IPS DF 4.7 (cell line): ENCODE data around the gene CGN.

Source experiments
- DNase-seq: peaks from one replicate; pipeline ENCODE4 v3.0.0-alpha.2; 2013; ENCODE audit warnings: low spot score; ENCODE audit errors: extremely low read depth

Gene CGN, protein sequence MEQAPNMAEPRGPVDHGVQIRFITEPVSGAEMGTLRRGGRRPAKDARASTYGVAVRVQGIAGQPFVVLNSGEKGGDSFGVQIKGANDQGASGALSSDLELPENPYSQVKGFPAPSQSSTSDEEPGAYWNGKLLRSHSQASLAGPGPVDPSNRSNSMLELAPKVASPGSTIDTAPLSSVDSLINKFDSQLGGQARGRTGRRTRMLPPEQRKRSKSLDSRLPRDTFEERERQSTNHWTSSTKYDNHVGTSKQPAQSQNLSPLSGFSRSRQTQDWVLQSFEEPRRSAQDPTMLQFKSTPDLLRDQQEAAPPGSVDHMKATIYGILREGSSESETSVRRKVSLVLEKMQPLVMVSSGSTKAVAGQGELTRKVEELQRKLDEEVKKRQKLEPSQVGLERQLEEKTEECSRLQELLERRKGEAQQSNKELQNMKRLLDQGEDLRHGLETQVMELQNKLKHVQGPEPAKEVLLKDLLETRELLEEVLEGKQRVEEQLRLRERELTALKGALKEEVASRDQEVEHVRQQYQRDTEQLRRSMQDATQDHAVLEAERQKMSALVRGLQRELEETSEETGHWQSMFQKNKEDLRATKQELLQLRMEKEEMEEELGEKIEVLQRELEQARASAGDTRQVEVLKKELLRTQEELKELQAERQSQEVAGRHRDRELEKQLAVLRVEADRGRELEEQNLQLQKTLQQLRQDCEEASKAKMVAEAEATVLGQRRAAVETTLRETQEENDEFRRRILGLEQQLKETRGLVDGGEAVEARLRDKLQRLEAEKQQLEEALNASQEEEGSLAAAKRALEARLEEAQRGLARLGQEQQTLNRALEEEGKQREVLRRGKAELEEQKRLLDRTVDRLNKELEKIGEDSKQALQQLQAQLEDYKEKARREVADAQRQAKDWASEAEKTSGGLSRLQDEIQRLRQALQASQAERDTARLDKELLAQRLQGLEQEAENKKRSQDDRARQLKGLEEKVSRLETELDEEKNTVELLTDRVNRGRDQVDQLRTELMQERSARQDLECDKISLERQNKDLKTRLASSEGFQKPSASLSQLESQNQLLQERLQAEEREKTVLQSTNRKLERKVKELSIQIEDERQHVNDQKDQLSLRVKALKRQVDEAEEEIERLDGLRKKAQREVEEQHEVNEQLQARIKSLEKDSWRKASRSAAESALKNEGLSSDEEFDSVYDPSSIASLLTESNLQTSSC

GRCh38 chr1:151510957-151511635, at the start of gene CGN:
CGN (plus strand) TSS chr1:151511387; CDS start chr1:151518520, 7,133 bp downstream.
- DNase-seq: no peak

GRCh38 chr1:151461694-151462093, 49.5 kb upstream of the CGN start:
- no peak for DNase-seq

DNA sequence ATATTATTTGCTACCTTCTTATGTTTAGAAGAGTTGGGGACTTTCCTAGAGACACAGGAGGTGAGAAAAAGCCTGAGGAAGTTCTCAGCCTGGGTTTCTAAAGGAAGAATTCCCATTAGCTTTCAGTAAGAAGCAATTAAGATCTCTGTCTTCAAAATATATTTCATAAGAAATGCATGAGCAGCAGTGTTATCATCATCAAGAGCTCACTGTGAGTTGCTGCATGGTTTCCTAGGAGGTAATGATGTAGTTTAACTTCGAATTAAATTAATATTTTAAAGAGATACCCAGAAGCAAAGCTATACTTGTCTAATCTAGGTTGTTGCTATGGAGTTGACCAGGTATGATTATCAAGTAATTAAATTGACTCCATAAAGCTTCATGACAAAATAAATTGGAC, 46.2 kb upstream of the CGN start:
- DNase-seq: no peak

GRCh38 chr1:151472856-151473731, 38.1 kb upstream of the CGN start:
- DNase-seq: no peak

DNA sequence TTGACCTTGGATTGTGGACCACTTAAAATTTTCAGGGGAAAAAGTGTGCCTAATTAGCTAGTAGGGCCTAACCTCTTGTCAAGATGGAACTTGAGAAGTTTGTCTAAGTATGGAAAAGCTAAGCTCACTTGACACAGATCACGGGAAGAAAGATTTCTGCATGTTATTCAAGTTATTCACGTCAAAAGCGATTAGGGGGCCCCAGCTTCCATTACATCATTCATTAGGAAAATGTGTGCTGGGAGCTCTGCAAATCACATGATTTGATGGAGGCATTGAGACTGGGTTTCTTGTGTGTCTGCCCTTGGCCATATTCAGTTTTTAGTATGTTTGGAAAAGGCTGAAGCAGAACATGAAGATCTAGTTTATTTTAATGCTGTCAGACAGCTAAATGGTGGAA, 36.4 kb upstream of the CGN start:
- no peak for DNase-seq

DNA sequence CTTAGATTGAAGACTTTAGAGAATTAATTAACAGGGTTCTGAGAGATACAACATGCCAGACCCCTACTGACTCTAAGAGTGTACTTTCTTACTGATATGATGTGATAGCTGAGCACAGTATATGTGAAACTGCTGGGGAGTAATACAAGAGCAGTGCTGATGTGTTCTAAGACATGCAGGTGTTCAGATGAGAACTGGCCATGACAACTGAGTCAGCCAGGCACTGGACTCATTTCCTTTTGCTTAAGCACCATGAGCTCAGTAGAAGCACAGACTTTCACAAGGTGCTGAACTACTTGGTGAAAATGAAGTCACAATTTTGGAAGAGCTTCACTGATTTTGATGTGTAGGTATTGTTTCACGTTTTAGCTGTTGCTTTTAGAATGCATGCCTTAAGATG, 36.0 kb upstream of the CGN start:
- no peak for DNase-seq

DNA sequence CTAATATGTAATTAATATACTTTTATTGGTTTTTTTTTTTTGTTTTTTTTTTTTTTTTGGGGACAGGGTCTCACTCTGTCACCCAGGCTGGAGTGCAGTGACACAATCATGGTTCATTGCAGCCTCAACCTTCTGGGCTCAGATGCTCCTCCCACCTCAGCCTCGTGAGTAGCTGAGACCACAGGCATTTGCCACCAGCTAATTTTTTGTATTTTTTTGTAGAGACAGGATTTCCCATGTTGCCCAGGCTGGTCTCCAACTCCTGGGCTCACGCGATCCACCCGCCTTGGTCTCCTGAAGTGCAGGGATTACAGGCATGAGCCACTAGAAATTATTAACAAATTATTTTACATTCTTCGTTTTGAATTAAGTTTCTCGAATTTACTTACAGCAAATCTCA, 35.1 kb upstream of the CGN start:
- no peak for DNase-seq

- DNase-seq: no peak
Observed at GRCh38 chr1:151477066-151477465, 34.1 kb upstream of the CGN start.

DNA sequence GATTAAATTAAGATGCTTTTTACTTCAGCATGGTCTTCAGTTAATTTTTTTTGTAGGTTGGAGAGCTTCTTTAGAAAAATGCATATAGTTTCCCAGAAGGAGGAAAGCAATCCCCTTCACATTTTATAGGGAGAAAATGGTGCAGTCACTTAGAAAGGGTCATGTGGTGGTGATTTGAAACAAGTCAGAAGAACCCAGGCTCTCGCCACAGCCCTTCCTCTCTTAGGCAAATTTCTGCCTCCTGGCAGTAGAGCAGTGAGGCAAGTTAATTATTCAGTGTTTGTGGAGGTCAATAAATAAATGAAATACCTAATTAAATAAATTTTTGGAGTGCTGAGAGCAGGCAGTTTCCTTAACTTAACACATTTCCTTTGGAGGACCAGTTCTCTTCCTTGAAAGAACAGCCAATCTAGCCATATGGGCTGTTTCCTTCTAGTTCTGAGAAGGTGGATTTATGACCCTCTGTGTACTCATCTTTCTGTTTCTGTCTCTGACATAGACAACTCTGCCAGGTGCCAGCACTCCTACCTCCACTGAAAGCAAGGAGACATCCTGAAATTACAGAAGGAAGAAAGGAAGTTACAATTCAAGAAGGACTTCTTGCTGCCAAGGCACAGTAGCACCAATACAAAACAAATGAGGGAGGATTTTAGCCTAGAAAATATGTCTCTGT, 32.9 kb upstream of the CGN start:
- DNase-seq: no peak

- no peak for DNase-seq
Observed at GRCh38 chr1:151478923-151479322, 32.3 kb upstream of the CGN start.

GRCh38 chr1:151479462-151479861, 31.7 kb upstream of the CGN start:
- no peak for DNase-seq

DNA sequence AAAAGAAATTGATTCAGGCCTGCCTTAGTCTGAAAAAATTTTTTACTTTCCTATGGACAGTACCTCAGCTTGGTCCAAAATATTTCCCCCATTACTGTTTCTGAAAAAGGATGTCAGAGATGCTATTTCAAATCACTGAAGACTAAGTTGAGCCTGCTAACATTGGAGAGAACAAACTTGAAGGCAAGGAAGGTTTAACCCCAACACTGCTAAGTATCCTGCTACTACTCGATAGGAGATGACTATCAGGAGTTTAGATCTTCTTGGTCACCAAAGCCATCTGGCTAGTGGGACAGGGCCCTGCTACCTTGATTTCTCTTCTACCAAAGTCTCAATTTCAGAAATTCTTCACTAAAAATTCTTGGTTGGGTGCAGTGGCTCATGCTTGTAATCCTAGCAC, 29.2 kb upstream of the CGN start:
- DNase-seq: no peak

GRCh38 chr1:151485685-151486255, 25.4 kb upstream of the CGN start:
- no peak for DNase-seq

DNA sequence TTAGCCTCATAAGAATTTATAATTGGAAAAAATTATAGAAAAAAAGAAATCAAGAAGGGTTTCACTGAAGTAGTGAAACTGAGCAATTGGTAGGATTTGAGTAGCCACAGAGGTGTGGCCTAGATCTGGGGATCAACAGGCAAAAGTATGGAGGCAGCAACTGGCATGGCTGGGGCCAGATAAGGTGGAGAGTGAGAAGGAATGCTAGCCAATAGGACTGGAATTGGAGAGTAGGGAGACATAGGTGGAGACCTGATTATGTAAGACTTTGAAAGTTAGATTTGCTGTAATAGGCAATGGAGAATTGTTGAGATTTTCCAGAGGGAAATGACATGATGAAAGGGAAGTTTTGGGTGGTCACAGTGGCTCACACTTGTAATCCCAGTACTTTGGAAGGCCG, 24.6 kb upstream of the CGN start:
- DNase-seq: no peak

DNA sequence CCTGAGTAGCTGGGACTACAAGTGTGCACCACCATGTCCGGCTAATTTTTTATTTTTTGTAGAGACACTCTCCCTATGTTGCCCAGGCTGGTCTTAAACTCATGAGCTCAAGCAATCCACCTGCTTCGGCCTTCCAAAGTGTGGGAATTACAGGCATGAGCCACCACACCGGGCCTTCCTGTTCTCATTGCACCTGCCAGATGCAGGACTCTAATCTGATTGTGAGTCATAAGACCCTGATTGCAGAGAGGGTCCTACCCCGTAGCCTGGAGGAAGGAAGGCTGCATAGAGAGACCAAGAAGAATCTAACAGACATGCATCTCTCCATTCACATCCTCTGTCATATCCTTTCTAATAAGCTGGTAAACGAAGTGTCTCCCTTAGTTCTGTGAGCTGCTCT, 19.5 kb upstream of the CGN start:
- DNase-seq: no peak

DNA sequence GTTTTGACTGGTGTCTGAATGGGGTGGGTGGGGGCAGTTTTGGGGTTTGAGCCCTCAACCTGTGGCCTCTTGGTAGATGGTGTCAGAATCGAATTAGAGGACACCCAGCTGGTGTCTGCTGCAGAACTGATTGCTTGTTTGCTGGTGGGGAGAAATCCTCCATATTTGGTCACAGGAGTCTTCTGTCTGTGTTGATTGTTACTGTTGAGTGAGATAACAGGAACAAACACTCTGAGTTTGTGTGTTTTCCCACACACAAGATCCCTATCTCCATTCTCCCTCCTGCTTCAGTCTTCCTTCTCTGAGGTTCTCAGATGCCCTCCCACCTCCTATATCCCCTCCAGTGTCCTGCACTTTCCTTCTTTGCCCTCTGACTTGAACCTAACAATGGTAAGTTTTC, 19.1 kb upstream of the CGN start:
- DNase-seq: no peak

- DNase-seq: no peak
Observed at GRCh38 chr1:151493042-151493441, 18.1 kb upstream of the CGN start.

DNA sequence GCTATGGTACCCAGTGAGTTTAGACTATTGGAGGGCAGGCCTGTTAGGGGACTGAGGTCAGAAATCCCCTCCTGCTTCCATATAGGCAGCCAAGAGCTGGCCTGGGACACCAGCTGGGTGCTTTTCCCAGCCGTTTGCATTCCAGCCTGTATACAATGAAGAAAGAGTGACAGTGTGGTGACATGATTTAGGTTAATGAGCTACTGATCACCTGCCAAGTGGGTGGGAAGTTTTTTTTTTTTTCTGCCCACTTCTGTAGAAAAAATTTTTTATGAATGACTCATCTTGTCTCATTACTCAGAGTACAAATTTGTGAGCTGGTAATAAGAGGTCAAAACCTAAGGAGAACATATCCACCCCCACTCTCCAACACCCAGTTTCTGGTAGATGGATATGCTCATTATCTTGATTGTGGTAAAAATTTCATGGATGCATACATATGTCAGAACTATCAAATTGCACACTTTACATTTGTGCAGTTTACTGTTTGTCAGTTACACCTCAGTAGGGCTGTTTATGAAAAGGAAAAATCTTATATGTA, 16.4 kb upstream of the CGN start:
- no peak for DNase-seq

- no peak for DNase-seq
Observed at GRCh38 chr1:151495316-151495715, 15.9 kb upstream of the CGN start.
